ENCODE measurements around the gene TRIM41.
A peak's percentile ranks its signal among the peaks of the same experiment; 100 is the strongest.

TRIM41 gene

DNA sequence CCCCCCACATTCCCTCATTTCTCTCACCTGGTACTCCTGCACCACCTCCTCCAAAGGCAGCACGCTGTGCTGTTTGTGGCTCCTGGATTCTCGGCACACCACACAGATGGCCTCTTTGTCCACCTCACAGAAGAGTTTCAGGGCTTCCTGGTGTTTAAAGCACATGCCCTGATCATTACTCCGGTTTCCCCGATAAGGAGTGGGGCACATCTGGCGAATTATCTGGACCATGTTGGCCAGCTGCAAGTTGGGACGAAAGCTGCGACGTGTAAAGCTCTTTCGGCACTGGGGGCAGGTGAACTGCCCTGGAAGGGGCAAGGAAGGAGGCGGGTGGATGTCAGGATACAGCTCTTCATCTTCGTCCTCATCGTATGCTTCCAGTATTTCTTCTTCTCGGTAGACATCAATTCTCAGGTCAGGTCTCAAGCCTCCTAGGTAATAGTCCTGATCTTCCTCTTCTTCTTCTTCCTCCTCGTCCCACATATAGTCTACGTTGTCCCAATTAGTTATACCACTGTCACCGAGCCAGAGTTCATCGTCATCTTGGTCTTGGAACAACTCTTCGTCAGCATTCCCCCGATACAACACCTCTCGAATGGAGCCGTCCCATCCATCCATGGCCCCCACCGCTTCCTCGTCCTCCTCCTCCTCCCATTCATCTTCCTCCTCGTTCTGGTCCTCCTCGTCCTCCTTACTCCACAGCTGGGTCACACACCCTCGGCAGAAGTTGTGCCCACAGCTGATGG is 37.1 kb downstream of the TRIM41 start:
- TF ChIP-seq SNAI2 (CRISPR knock-in tag; IDR thresholded peaks at IDR 0.05): no peak
- no peak for TF ChIP-seq RARB (CRISPR knock-in tag; IDR thresholded peaks at IDR 0.05)
- TF ChIP-seq ZFP30 (CRISPR knock-in tag; IDR thresholded peaks at IDR 0.05): no peak
- TF ChIP-seq ISL1 (CRISPR knock-in tag; IDR thresholded peaks at IDR 0.05): no peak
- no peak for TF ChIP-seq ZNF565 (CRISPR knock-in tag; conservative IDR thresholded peaks at IDR 0.05; ENCODE audit: low read depth)
- TF ChIP-seq, protein P1, sequence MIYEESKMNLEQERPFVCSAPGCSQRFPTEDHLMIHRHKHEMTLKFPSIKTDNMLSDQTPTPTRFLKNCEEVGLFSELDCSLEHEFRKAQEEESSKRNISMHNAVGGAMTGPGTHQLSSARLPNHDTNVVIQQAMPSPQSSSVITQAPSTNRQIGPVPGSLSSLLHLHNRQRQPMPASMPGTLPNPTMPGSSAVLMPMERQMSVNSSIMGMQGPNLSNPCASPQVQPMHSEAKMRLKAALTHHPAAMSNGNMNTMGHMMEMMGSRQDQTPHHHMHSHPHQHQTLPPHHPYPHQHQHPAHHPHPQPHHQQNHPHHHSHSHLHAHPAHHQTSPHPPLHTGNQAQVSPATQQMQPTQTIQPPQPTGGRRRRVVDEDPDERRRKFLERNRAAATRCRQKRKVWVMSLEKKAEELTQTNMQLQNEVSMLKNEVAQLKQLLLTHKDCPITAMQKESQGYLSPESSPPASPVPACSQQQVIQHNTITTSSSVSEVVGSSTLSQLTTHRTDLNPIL (CRISPR knock-in tag; IDR thresholded peaks at IDR 0.05; ENCODE audit: low read depth): no peak
- TF ChIP-seq, protein P2, sequence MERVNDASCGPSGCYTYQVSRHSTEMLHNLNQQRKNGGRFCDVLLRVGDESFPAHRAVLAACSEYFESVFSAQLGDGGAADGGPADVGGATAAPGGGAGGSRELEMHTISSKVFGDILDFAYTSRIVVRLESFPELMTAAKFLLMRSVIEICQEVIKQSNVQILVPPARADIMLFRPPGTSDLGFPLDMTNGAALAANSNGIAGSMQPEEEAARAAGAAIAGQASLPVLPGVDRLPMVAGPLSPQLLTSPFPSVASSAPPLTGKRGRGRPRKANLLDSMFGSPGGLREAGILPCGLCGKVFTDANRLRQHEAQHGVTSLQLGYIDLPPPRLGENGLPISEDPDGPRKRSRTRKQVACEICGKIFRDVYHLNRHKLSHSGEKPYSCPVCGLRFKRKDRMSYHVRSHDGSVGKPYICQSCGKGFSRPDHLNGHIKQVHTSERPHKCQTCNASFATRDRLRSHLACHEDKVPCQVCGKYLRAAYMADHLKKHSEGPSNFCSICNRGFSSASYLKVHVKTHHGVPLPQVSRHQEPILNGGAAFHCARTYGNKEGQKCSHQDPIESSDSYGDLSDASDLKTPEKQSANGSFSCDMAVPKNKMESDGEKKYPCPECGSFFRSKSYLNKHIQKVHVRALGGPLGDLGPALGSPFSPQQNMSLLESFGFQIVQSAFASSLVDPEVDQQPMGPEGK (CRISPR knock-in tag; IDR thresholded peaks at IDR 0.05; ENCODE audit: borderline replicate concordance): no peak
- no peak for TF ChIP-seq PPARA (CRISPR knock-in tag; IDR thresholded peaks at IDR 0.05; ENCODE audit: borderline replicate concordance)
- no peak for TF ChIP-seq ZC3H10 (CRISPR knock-in tag; IDR thresholded peaks at IDR 0.05)
- no peak for TF ChIP-seq ARNTL (CRISPR knock-in tag; IDR thresholded peaks at IDR 0.05; ENCODE audit: borderline replicate concordance, low read depth)
- TF ChIP-seq OSR1 (CRISPR knock-in tag; IDR thresholded peaks at IDR 0.05): no peak
- TF ChIP-seq, protein P3, sequence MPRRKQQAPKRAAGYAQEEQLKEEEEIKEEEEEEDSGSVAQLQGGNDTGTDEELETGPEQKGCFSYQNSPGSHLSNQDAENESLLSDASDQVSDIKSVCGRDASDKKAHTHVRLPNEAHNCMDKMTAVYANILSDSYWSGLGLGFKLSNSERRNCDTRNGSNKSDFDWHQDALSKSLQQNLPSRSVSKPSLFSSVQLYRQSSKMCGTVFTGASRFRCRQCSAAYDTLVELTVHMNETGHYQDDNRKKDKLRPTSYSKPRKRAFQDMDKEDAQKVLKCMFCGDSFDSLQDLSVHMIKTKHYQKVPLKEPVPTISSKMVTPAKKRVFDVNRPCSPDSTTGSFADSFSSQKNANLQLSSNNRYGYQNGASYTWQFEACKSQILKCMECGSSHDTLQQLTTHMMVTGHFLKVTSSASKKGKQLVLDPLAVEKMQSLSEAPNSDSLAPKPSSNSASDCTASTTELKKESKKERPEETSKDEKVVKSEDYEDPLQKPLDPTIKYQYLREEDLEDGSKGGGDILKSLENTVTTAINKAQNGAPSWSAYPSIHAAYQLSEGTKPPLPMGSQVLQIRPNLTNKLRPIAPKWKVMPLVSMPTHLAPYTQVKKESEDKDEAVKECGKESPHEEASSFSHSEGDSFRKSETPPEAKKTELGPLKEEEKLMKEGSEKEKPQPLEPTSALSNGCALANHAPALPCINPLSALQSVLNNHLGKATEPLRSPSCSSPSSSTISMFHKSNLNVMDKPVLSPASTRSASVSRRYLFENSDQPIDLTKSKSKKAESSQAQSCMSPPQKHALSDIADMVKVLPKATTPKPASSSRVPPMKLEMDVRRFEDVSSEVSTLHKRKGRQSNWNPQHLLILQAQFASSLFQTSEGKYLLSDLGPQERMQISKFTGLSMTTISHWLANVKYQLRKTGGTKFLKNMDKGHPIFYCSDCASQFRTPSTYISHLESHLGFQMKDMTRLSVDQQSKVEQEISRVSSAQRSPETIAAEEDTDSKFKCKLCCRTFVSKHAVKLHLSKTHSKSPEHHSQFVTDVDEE (CRISPR knock-in tag; IDR thresholded peaks at IDR 0.05): no peak
- TF ChIP-seq ESRRG (CRISPR knock-in tag; IDR thresholded peaks at IDR 0.05): no peak
- no peak for TF ChIP-seq ZNF8 (CRISPR knock-in tag; IDR thresholded peaks at IDR 0.05)
- 0 out of 3 replicates have a peak, but pooled peaks have one; percentile 1 for ATAC-seq

DNA sequence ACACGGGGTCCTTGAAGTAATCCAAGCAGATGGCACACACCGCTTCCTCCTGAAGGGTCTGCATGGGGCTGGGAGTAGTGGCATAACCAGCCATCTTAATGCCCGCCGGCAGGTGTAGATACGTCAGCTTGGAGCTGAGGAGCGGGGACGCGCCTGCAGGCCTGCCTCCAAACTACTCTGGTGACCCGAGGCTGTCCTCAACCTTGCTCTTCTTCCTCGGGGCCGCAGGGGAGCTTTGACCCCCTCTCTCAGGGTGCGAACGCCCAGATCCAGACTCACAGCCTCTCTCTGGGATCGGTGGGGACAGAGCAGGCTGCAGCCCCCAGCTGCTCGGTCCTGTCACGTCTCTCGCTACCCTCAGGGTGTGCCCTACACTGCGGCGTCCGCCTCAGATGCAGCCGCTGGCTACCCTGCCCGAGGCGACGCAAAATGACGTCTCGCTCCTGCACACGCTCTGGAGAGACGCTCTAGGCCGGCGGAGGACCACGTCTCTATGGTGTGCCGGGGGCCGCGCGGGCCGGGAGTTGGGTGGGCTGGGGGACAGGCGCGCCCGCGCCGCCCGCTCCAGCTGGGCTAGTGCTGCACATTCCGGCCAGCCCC is 37.7 kb downstream of the TRIM41 start, which contains the start of gene TRIM52:
Gene TRIM52 (minus strand): TSS at position 424 of the 600 bp plus-strand sequence. CDS start 330 bp downstream, at position 94.
- ATAC-seq: peak; percentile 92

DNA sequence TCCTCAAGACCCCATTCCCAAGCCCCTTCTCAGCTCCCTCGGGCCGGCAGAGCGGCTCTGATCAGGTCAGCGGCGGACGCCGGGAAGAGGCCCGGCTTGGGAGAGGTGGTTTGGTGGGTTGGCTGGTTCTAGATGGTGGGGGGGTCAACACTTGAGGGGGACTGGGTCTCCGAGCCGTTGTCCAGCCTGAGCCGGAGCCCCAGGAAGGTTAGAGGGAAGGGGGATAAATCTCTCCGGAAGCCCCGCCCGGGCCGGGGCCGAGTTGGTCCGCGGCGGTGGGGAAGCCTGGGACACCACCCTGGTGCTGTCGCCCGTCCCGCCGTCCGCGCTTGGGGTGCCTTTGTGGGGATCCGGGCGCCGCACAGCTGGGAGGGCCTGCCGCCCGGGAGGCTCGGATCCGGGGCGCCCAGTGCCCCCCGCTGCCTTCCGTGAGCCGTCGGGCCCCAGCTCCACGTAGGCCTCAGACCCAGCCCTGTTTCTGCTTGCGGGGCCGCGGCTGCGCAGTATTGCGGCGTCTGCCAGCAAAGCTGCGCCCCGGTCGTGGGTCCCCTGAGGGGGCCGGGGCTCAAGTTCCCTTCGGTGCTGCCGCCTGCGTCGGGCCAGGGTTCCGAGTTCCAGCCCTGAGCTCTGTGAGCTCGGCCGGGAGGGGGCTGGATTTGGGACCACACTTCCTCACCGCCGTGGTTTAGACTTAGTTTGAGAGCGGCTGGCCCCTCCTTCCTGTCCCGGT is 38.4 kb downstream of the TRIM41 start:
- TF ChIP-seq PPARA (CRISPR knock-in tag; IDR thresholded peaks at IDR 0.05; ENCODE audit: borderline replicate concordance): no peak
- TF ChIP-seq, protein P2 (CRISPR knock-in tag; IDR thresholded peaks at IDR 0.05; ENCODE audit: borderline replicate concordance): no peak
- TF ChIP-seq ZFP3 (CRISPR knock-in tag; IDR thresholded peaks at IDR 0.05): 0 out of 2 replicates have a peak, but pooled peaks have one; percentile 46
- peak; percentile 79 for ATAC-seq

More for the DNA sequence above, 37.7 kb downstream of the TRIM41 start, which contains the start of gene TRIM52:
- TF ChIP-seq, protein P1 (CRISPR knock-in tag; IDR thresholded peaks at IDR 0.05; ENCODE audit: low read depth): no peak
- no peak for TF ChIP-seq PPARA (CRISPR knock-in tag; IDR thresholded peaks at IDR 0.05; ENCODE audit: borderline replicate concordance)
- no peak for TF ChIP-seq RARB (CRISPR knock-in tag; IDR thresholded peaks at IDR 0.05)
- TF ChIP-seq SNAI2 (CRISPR knock-in tag; IDR thresholded peaks at IDR 0.05): no peak
- TF ChIP-seq ZNF8 (CRISPR knock-in tag; IDR thresholded peaks at IDR 0.05): no peak
- no peak for TF ChIP-seq ZNF565 (CRISPR knock-in tag; conservative IDR thresholded peaks at IDR 0.05; ENCODE audit: low read depth)
- TF ChIP-seq ZFP3 (CRISPR knock-in tag; IDR thresholded peaks at IDR 0.05): no peak
- no peak for TF ChIP-seq CSDC2 (CRISPR knock-in tag; IDR thresholded peaks at IDR 0.05)

Data from SK-N-SH treated with all-trans-retinoic acid at 6 μM for 48 hours (cell line).